A549 (cell line): ENCODE data around the gene FHIT. TPM values are rescaled to one million over a fixed set of nuclear protein-coding genes. Genes with fewer than 3 reads are reported as not detected.

Source experiments
- ATAC-seq, 2 experiments: fragments of 200-7000 bp in 1 of 2; fragments of >200 bp in 1 of 2; cut with Nextera tagmentation in 1 of 2; cut with Tn5 transposase in 1 of 2; 3 replicates each; pipeline versions ENCODE4 v1.8.0 to v1.9.1; 2018 to 2020; ENCODE audit warnings: mild to moderate bottlenecking in 1 of 2, moderate library complexity in 1 of 2
- CTCF ChIA-PET: fragments of 300-600 bp; sonication (Branson Sonifier 250); formaldehyde crosslinking; extraction: SDS; loops from one replicate; lab custom pipeline; 2021; ENCODE audit warnings: antibody characterized with exemption, inconsistent platforms; lab: Yijun Ruan, JAX
- POLR2A ChIA-PET: fragments of 350-600 bp; formaldehyde crosslinking; extraction: SDS; loops from one replicate; lab custom pipeline; 2021; ENCODE audit warnings: antibody characterized with exemption, inconsistent platforms; lab: Yijun Ruan, JAX
- DNase-seq, 2 experiments: peaks; one replicate each; pipeline versions ENCODE4 v3.0.0 to v3.0.0-alpha.2; 2011 to 2016; ENCODE audit warnings: low read depth in 1 of 2, low spot score in 1 of 2
- FAIRE-seq: peaks from 2 replicates; lab custom pipeline; 2011; peaks lifted over from hg19 to GRCh38; lab: Jason Lieb, UNC
- H3K27ac ChIP-seq, 2 experiments: fragments of >200 bp; sonication (Bioruptor Twin); formaldehyde crosslinking; 3 replicates each; pipeline ENCODE4 v1.5.1; 2016 to 2017
- H3K4me1 ChIP-seq: fragments of >200 bp; sonication (Bioruptor Twin); formaldehyde crosslinking; 3 replicates; pipeline ENCODE4 v1.6.1; 2016
- H3K4me2 ChIP-seq: fragments of >200 bp; sonication (Bioruptor Twin); formaldehyde crosslinking; 3 replicates; pipeline ENCODE4 v1.6.1; 2016
- H3K4me3 ChIP-seq: fragments of >200 bp; sonication (Bioruptor Twin); formaldehyde crosslinking; 3 replicates; pipeline ENCODE4 v1.5.1; 2016
- H3K9me3 ChIP-seq: fragments of >200 bp; sonication (Bioruptor Twin); formaldehyde crosslinking; 3 replicates; pipeline ENCODE4 v1.6.1; 2016
- CBX8 ChIP-seq: fragments of 200-600 bp; sonication (generic); IDR thresholded peaks from 2 replicates; pipeline ENCODE4 v1.6.1; 2016
- CHD2 ChIP-seq: fragments of 150-350 bp; IDR thresholded peaks from 2 replicates; pipeline ENCODE4 v1.6.1; 2014; ENCODE audit warnings: low read length; ENCODE audit not compliant: partially characterized antibody
- CHD4 ChIP-seq: fragments of 200-600 bp; sonication (generic); IDR thresholded peaks from 2 replicates; pipeline ENCODE4 v1.6.1; 2016; ENCODE audit warnings: antibody characterized with exemption, mild to moderate bottlenecking, borderline replicate concordance
- CTCF ChIP-seq: fragments of >200 bp; sonication (Bioruptor Twin); formaldehyde crosslinking; IDR thresholded peaks from 3 replicates; pipeline ENCODE4 v1.5.1; 2016
- EHMT2 ChIP-seq: fragments of 200-600 bp; sonication (generic); IDR thresholded peaks from 2 replicates; pipeline ENCODE4 v1.6.1; 2016; ENCODE audit warnings: antibody characterized with exemption, low read depth, mild to moderate bottlenecking, moderate library complexity
- EP300 ChIP-seq, 2 experiments: fragments of >200 bp; sonication (Bioruptor Twin); formaldehyde crosslinking; IDR thresholded peaks; 2 replicates in 1 of 2; 3 replicates in 1 of 2; pipeline ENCODE4 v1.6.1; 2016 to 2017
- FOSB ChIP-seq: fragments of 250-450 bp; sonication (Bioruptor Pico); IDR thresholded peaks from 2 replicates; pipeline ENCODE4 v1.5.0; 2020; ENCODE audit warnings: mild to moderate bottlenecking, moderate library complexity
- GATA3 ChIP-seq: IDR thresholded peaks from 2 replicates; pipeline ENCODE4 v1.6.1; 2012; ENCODE audit warnings: borderline replicate concordance
- HDAC2 ChIP-seq: fragments of 200-600 bp; sonication (generic); IDR thresholded peaks from 2 replicates; pipeline ENCODE4 v1.6.1; 2016
- HMGXB4 ChIP-seq: fragments of 250-450 bp; sonication (Bioruptor Pico); IDR thresholded peaks from 2 replicates; pipeline ENCODE4 v1.5.0; 2021; ENCODE audit warnings: mild to moderate bottlenecking, moderate library complexity, borderline replicate concordance
- JUNB ChIP-seq: fragments of >200 bp; sonication (Bioruptor Twin); formaldehyde crosslinking; IDR thresholded peaks from 2 replicates; pipeline ENCODE4 v1.6.1; 2016
- KDM1A ChIP-seq: fragments of 200-600 bp; sonication (generic); IDR thresholded peaks from 2 replicates; pipeline ENCODE4 v1.6.1; 2016; ENCODE audit warnings: low read depth, mild to moderate bottlenecking
- NFE2L2 ChIP-seq: fragments of 150-350 bp; conservative IDR thresholded peaks from 2 replicates; pipeline ENCODE4 v1.6.1; 2014; ENCODE audit warnings: low read length
- RAD21 ChIP-seq, 2 experiments: fragments of >200 bp in 1 of 2; sonication (Bioruptor Twin) in 1 of 2; formaldehyde crosslinking in 1 of 2; IDR thresholded peaks in 1 of 2; conservative IDR thresholded peaks in 1 of 2; 2 replicates in 1 of 2; 3 replicates in 1 of 2; pipeline ENCODE4 v1.6.1; 2012 to 2018; ENCODE audit warnings: inconsistent platforms in 1 of 2
- RCOR1 ChIP-seq: fragments of 150-350 bp; IDR thresholded peaks from 2 replicates; pipeline ENCODE4 v1.6.1; 2014; ENCODE audit warnings: antibody characterized with exemption, low read length, low read depth
- REST ChIP-seq: fragments of 200-600 bp; sonication (generic); IDR thresholded peaks from 2 replicates; pipeline ENCODE4 v1.6.1; 2016; ENCODE audit warnings: antibody characterized with exemption, mild to moderate bottlenecking, moderate library complexity
- SREBF2 ChIP-seq: fragments of 450-650 bp; IDR thresholded peaks from 2 replicates; pipeline ENCODE4 v1.6.1; 2014; ENCODE audit warnings: mild to moderate bottlenecking, moderate library complexity
- ZFP36 ChIP-seq: fragments of 450-650 bp; IDR thresholded peaks from 2 replicates; pipeline ENCODE4 v1.6.1; 2014; ENCODE audit warnings: borderline replicate concordance; ENCODE audit not compliant: partially characterized antibody
- ZNF302 ChIP-seq: fragments of 250-450 bp; sonication (Bioruptor Pico); IDR thresholded peaks from 2 replicates; pipeline ENCODE4 v1.9.0; 2021; ENCODE audit warnings: inconsistent platforms, mild to moderate bottlenecking, moderate library complexity
- ZSCAN20 ChIP-seq: fragments of 250-450 bp; sonication (Bioruptor Pico); IDR thresholded peaks from 2 replicates; pipeline ENCODE4 v1.8.0; 2022; ENCODE audit warnings: mild to moderate bottlenecking, moderate library complexity
- WGBS: methylation state at CpG from one replicate; pipeline ENCODE4 v1.1.6; 2017; ENCODE audit errors: missing lambda C conversion rate; 5-methylcytosine and 5-hydroxymethylcytosine counted together
- polyA plus RNA-seq, 4 experiments: library from polyadenylated mRNA; depleted of rRNA in 3 of 4; stranded (reverse); fragments of >200 nt; fragmentation: RNase III in 1 of 4; extraction: RNeasy Plus Mini Kit Qiagen cat#74134 plus additional on column Dnase treatment in 1 of 4; gene quantifications; 2 replicates in 3 of 4; 3 replicates in 1 of 4; pipeline ENCODE4 v1.2.3, GENCODE V29; 2011 to 2017
- TF ChIP-seq, protein P1 (sequence below): fragments of >200 bp; sonication (Bioruptor Twin); formaldehyde crosslinking; IDR thresholded peaks from 2 replicates; pipeline ENCODE4 v1.6.1; 2016

Gene FHIT
- polyA plus RNA-seq, 2 of the 4 experiments (the other 2 are of a cell fraction) = 0.76 to 0.92 TPM

GRCh38 chr3:59766200-59766872 is 1484.9 kb downstream of the FHIT start:
- ChIA-PET CTCF (no interaction called here), POLR2A (no interaction called here)
- 66% methylated on average over 6 of the region's 6 CpGs for WGBS
- H3K9me3 ChIP-seq = no peaks in the 10 kb centered on the region
- peaks cover 2% of the 10 kb centered on the region; the same call in 1 of the 3 replicates for H3K4me1 ChIP-seq
- ATAC-seq = no peak
- no peak for FAIRE-seq
- H3K4me3 ChIP-seq = no peak overlapping the region
- H3K4me2 ChIP-seq = no peak overlapping the region
- no peak for DNase-seq
- no peak overlapping the region for H3K27ac ChIP-seq
- TF ChIP-seq HMGXB4 = no peak
- no peak for TF ChIP-seq CBX8
- no peak for TF ChIP-seq CHD4
- no peak for TF ChIP-seq KDM1A
- TF ChIP-seq HDAC2 = no peak
- TF ChIP-seq FOSB (CRISPR knock-in tag) = no peak
- TF ChIP-seq ZSCAN20 (CRISPR knock-in tag) = no peak
- no peak for TF ChIP-seq RAD21 (conservative IDR thresholded peaks at IDR 0.05 in 1 of 2, IDR thresholded peaks at IDR 0.05 in 1 of 2)
- no peak for TF ChIP-seq REST
- TF ChIP-seq, all 56 proteins: peak for 0

DNA sequence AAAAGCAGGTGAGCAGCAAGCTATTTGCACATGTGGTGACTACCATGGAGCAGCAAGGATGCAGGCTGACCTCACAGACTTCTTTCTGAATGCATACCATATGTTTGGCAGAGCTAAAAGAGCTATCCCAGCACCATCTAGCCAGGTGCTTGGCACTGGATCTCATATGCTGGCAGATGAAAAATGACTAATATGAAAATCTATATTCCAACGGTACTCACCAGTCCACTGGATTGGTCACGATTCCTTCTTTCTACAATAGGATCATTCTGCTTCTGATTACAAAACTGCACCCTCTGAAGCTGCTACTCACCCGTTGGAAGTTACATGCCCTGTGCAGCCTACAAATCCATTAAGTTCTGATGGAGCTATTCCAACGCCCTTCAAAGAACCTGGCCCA is 1487.1 kb downstream of the FHIT start:
- H3K27ac ChIP-seq = no peak overlapping the region
- no peak overlapping the region for H3K4me2 ChIP-seq
- ATAC-seq (no peak), FAIRE-seq (no peak), DNase-seq (no peak)
- 43% methylated on average over 4 of the region's 4 CpGs for WGBS
- H3K4me3 ChIP-seq = no peak overlapping the region
- POLR2A ChIA-PET = no interaction called here
- no peaks in the 10 kb centered on the region for H3K9me3 ChIP-seq
- no peaks in the 10 kb centered on the region for H3K4me1 ChIP-seq
- TF ChIP-seq GATA3 = no peak
- TF ChIP-seq, protein P1, sequence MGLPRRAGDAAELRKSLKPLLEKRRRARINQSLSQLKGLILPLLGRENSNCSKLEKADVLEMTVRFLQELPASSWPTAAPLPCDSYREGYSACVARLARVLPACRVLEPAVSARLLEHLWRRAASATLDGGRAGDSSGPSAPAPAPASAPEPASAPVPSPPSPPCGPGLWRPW = no peak
- no peak for TF ChIP-seq JUNB
- no peak for TF ChIP-seq CTCF
- CTCF ChIA-PET = no interaction called here

- ATAC-seq = no peak
- no peak for DNase-seq
Measured at GRCh38 chr3:59762941-59763340, 1488.3 kb downstream of the FHIT start.

More at GRCh38 chr3:59762941-59763340, 1488.3 kb downstream of the FHIT start:
- 82% methylated on average over 5 of the region's 5 CpGs for WGBS
- CTCF ChIA-PET = no interaction called here
- Histone ChIP-seq H3K4me2 (no peak overlapping the region), H3K4me3 (no peak overlapping the region), H3K27ac (no peak overlapping the region), H3K4me1 (no peaks in the 10 kb centered on the region), H3K9me3 (no peaks in the 10 kb centered on the region)
- POLR2A ChIA-PET = no interaction called here
- TF ChIP-seq EP300 (IDR thresholded peaks at IDR 0.05) = no peak
- no peak for TF ChIP-seq NFE2L2
- no peak for TF ChIP-seq FOSB (CRISPR knock-in tag)
- no peak for TF ChIP-seq CHD2
- no peak for TF ChIP-seq KDM1A
- no peak for TF ChIP-seq SREBF2
- TF ChIP-seq ZNF302 = no peak
- no peak for TF ChIP-seq EHMT2
- TF ChIP-seq RCOR1 = no peak
- TF ChIP-seq GATA3 = no peak
- no peak for TF ChIP-seq ZFP36
- FAIRE-seq = no peak
